IPS-18a (cell line): ENCODE data around the gene STX1B.

Source experiments
- H3K27ac ChIP-seq: one replicate; pipeline ENCODE4 v1.5.1; 2013; ENCODE audit warnings: low read length
- H3K27me3 ChIP-seq: one replicate; pipeline ENCODE4 v1.6.1; 2013; ENCODE audit warnings: mild to moderate bottlenecking, low read length; ENCODE audit not compliant: control insufficient read depth, insufficient read depth
- H3K36me3 ChIP-seq: one replicate; pipeline ENCODE4 v1.6.1; 2013; ENCODE audit warnings: low read depth, low read length; ENCODE audit not compliant: control insufficient read depth
- H3K4me1 ChIP-seq: one replicate; pipeline ENCODE4 v1.6.1; 2013; ENCODE audit warnings: low read depth, low read length; ENCODE audit not compliant: control insufficient read depth
- H3K4me3 ChIP-seq: one replicate; pipeline ENCODE4 v1.5.1; 2013; ENCODE audit warnings: low read length
- H3K9ac ChIP-seq: one replicate; pipeline ENCODE4 v1.6.1; 2013; ENCODE audit warnings: mild to moderate bottlenecking, low read length, moderate library complexity
- H3K9me3 ChIP-seq: one replicate; pipeline ENCODE4 v1.6.1; 2013; ENCODE audit warnings: low read depth, low read length; ENCODE audit not compliant: control insufficient read depth

Gene STX1B

DNA sequence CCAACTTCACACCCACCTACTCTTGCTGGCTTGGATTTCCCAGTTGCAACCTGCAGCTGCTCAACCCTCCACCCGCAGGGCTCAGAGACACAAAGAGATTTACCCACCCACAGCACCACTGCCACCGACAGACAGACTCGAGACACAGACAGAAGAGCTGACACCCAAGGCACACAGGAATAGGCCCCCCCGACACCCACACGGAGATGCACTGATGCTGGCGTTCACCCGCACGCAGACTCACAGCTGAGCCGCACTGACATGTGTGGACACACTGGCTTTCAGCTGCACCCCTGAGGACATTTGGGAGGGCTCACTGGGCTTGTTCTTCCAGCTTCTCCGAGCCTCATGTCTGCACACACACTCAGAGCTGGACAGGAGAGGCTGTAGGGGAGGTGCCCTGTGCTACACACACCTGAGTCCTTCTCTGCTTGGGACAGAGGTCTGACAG lies 8.2 kb downstream of the STX1B start:
- Histone ChIP-seq H3K36me3 (no peaks in the 10 kb centered on the region), H3K9me3 (no peaks in the 10 kb centered on the region), H3K4me3 (no peak overlapping the region), H3K27ac (no peak overlapping the region), H3K9ac (no peak overlapping the region), H3K27me3 (peaks cover 7% of the 10 kb centered on the region), H3K4me1 (no peaks in the 10 kb centered on the region)

GRCh38 chr16:31001507-31002249 lies 8.8 kb downstream of the STX1B start:
- Histone ChIP-seq H3K27me3 (peaks cover 8% of the 10 kb centered on the region), H3K36me3 (no peaks in the 10 kb centered on the region), H3K4me3 (no peak overlapping the region), H3K9ac (no peak overlapping the region), H3K27ac (no peak overlapping the region), H3K4me1 (no peaks in the 10 kb centered on the region), H3K9me3 (no peaks in the 10 kb centered on the region)

- Histone ChIP-seq H3K4me3 (no peak overlapping the region), H3K4me1 (peaks cover 5% of the 10 kb centered on the region), H3K9me3 (no peaks in the 10 kb centered on the region), H3K36me3 (no peaks in the 10 kb centered on the region), H3K27me3 (peaks cover 13% of the 10 kb centered on the region), H3K27ac (no peak overlapping the region), H3K9ac (no peak overlapping the region)
Observed at GRCh38 chr16:31000671-31001382, 9.6 kb downstream of the STX1B start.

DNA sequence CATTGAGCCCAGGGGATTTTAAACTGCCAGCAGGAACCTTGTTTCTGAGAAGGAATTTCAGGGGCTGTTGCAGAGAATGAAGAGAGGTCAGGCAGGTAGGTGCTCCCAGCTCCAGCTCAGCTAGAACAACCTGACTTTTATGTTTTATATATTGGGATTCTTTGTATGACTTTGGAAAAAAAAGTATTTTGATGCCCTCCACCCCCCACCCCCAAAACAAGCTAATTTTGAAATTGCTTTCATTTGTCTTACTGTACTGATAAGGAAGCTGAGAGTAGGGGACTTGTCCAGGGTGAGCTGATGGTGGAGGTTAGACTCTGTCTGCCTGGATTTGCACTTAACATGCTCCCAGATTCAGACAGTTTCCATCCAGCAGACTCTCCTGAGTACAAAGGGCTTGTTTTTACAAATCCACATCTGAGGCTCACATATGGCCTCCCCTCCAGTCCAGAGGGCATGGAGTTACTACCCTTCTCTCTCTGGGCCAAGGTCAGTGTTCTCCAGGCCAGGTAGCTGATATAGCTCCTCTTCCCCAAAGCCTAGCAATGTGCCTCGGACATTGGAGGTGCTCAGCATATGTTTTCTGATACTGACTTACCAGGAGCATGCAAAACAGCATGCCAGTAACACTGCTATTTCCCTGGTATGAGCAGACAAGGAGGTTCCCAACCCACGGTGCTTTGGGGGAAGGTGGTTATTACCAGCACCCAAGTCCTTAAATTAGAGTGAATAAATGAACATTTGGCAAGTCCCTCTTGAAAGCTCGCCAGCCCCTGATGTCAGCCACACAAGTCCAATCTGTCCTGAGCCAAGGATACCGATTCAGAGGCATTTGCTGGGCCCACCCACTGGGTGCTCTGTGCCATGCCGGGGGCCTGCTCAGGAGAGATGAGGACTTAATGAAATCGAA lies 11.3 kb downstream of the STX1B start:
- H3K9ac ChIP-seq, result no peak overlapping the region
- H3K27ac ChIP-seq, result no peak overlapping the region
- H3K4me1 ChIP-seq, result peaks cover 5% of the 10 kb centered on the region
- H3K4me3 ChIP-seq, result no peak overlapping the region
- H3K27me3 ChIP-seq, result peaks cover 13% of the 10 kb centered on the region
- no peaks in the 10 kb centered on the region for H3K9me3 ChIP-seq
- H3K36me3 ChIP-seq, result no peaks in the 10 kb centered on the region

GRCh38 chr16:30997725-30998711 lies 12.4 kb downstream of the STX1B start:
- H3K4me3 ChIP-seq, result peak overlapping the region; percentile 72
- H3K27me3 ChIP-seq, result peaks cover 13% of the 10 kb centered on the region
- no peaks in the 10 kb centered on the region for H3K9me3 ChIP-seq
- H3K27ac ChIP-seq, result no peak overlapping the region
- H3K9ac ChIP-seq, result peak overlapping the region; percentile 42
- peaks cover 5% of the 10 kb centered on the region for H3K4me1 ChIP-seq
- no peaks in the 10 kb centered on the region for H3K36me3 ChIP-seq

GRCh38 chr16:30996985-30997724 lies 13.3 kb downstream of the STX1B start:
- no peaks in the 10 kb centered on the region for H3K9me3 ChIP-seq
- peak overlapping the region; percentile 42 for H3K9ac ChIP-seq
- H3K27ac ChIP-seq, result no peak overlapping the region
- H3K4me3 ChIP-seq, result peak overlapping the region; percentile 74
- H3K4me1 ChIP-seq, result peaks cover 5% of the 10 kb centered on the region
- no peaks in the 10 kb centered on the region for H3K36me3 ChIP-seq
- peaks cover 13% of the 10 kb centered on the region for H3K27me3 ChIP-seq

DNA sequence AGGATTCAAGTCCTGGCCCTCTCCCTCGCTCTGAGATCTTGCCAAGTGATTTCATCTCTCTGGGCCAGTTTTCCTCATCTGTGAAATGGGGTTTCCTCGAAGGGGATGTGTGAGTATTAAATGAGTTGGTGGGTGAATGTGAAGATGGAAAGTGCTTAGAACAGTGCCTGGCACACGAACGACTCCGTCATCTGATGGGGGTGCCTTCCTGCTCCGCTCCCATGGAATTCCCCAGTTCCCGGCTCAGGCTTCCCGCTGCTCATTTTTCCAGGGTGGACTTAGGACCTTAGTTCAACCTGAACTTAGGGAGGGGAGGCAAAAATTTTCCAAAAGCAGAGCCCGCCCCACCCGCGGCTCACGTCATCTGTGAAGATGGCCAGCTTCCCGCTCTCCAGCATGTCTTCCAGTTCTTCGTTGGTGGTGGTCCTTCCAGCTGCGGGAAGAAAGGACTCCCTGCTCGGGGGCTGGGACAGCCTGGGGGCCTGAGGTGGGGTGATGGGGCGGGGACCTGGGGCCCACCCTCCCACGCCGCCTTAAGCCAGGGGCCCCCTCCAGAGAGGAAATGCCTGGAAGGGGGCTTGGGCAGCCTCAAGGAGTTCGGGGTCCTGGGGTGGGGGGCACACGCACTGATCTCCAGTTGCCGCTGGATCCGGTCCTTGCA lies 14.0 kb downstream of the STX1B start:
- Histone ChIP-seq H3K27me3 (peaks cover 13% of the 10 kb centered on the region), H3K36me3 (no peaks in the 10 kb centered on the region), H3K4me3 (peak overlapping the region; percentile 74), H3K4me1 (peaks cover 5% of the 10 kb centered on the region), H3K9ac (peak overlapping the region; percentile 36), H3K9me3 (no peaks in the 10 kb centered on the region), H3K27ac (no peak overlapping the region)

- Histone ChIP-seq H3K9me3 (no peaks in the 10 kb centered on the region), H3K4me1 (peaks cover 5% of the 10 kb centered on the region), H3K36me3 (no peaks in the 10 kb centered on the region), H3K27ac (no peak overlapping the region), H3K4me3 (peak overlapping the region; percentile 74), H3K9ac (peak overlapping the region; percentile 36), H3K27me3 (peaks cover 13% of the 10 kb centered on the region)
Observed at GRCh38 chr16:30995927-30996323, 14.5 kb downstream of the STX1B start.

- Histone ChIP-seq H3K4me3 (no peak overlapping the region), H3K36me3 (no peaks in the 10 kb centered on the region), H3K9ac (no peak overlapping the region), H3K4me1 (peaks cover 5% of the 10 kb centered on the region), H3K27ac (no peak overlapping the region), H3K9me3 (no peaks in the 10 kb centered on the region), H3K27me3 (peaks cover 13% of the 10 kb centered on the region)
Observed at GRCh38 chr16:30992931-30993816, 17.3 kb downstream of the STX1B start.
